H1 (cell line): Measurements from ENCODE around the gene GRIPAP1. TPM values are rescaled to one million over a fixed set of nuclear protein-coding genes. Genes with fewer than 3 reads are reported as not detected.

Experiments
- CTCF ChIA-PET: fragments of 300-600 bp; sonication (Branson Sonifier 250); formaldehyde crosslinking; loops from one replicate; lab custom pipeline; 2021; ENCODE audit not compliant: partially characterized antibody; lab: Charles Lee
- POLR2A ChIA-PET: fragments of 300-600 bp; sonication (Branson Sonifier 250); formaldehyde crosslinking; loops from one replicate; lab custom pipeline; 2021; ENCODE audit warnings: inconsistent platforms; ENCODE audit not compliant: partially characterized antibody; lab: Charles Lee
- DNase-seq, 2 experiments: peaks; one replicate each; pipeline versions ENCODE4 v3.0.0 to v3.0.0-alpha.2; 2010 to 2022; ENCODE audit warnings: low spot score in 2 of 2, low read depth in 1 of 2, mixed read lengths in 1 of 2
- FAIRE-seq: peaks from 2 replicates; lab custom pipeline; 2011; peaks lifted over from hg19 to GRCh38; lab: Jason Lieb, UNC
- H2AFZ ChIP-seq: 2 replicates; pipeline ENCODE4 v1.8.1; 2012; ENCODE audit warnings: low read length, inconsistent platforms
- H2AK5ac ChIP-seq: 2 replicates; pipeline ENCODE4 v1.6.1; 2013; ENCODE audit warnings: low read depth, low read length
- H2BK120ac ChIP-seq: replicated peaks from 2 replicates; pipeline ENCODE3; 2013; ENCODE audit warnings: low read depth, low read length, inconsistent platforms
- H2BK12ac ChIP-seq: 2 replicates; pipeline ENCODE4 v1.6.1; 2013; ENCODE audit warnings: low read depth, low read length
- H2BK15ac ChIP-seq: 2 replicates; pipeline ENCODE4 v1.6.1; 2013; ENCODE audit warnings: low read length
- H2BK20ac ChIP-seq: 2 replicates; pipeline ENCODE4 v1.6.1; 2013; ENCODE audit warnings: low read length
- H2BK5ac ChIP-seq: 2 replicates; pipeline ENCODE4 v1.6.1; 2013; ENCODE audit warnings: low read depth, low read length
- H3K14ac ChIP-seq: 2 replicates; pipeline ENCODE4 v1.6.1; 2013; ENCODE audit warnings: inconsistent platforms; ENCODE audit not compliant: insufficient read length
- H3K18ac ChIP-seq: 2 replicates; pipeline ENCODE4 v1.6.1; 2013; ENCODE audit warnings: low read length; ENCODE audit errors: extremely low read depth
- H3K23ac ChIP-seq: 2 replicates; pipeline ENCODE4 v1.6.1; 2013; ENCODE audit warnings: inconsistent platforms; ENCODE audit not compliant: insufficient read length
- H3K23me2 ChIP-seq: 2 replicates; pipeline ENCODE4 v1.6.1; 2013; ENCODE audit warnings: low read depth, low read length
- H3K27ac ChIP-seq: 2 replicates; pipeline ENCODE4 v1.6.1; 2011; ENCODE audit warnings: low read depth, low read length, inconsistent platforms
- H3K27me3 ChIP-seq, 4 experiments: replicated peaks in 1 of 4; 1 replicate in 1 of 4; 2 replicates in 3 of 4; pipeline versions ENCODE4 v1.6.1 to v1.8.1; 2011 to 2013; ENCODE audit warnings: low read length in 3 of 4, mild to moderate bottlenecking in 3 of 4, inconsistent platforms in 2 of 4, mixed read lengths in 2 of 4, moderate library complexity in 1 of 4; ENCODE audit not compliant: control insufficient read depth in 3 of 4, insufficient read depth in 3 of 4; ENCODE audit errors: extremely low read depth in 1 of 4
- H3K36me3 ChIP-seq, 4 experiments: 2 replicates each; pipeline versions ENCODE4 v1.6.1 to v1.8.1; 2011 to 2013; ENCODE audit warnings: mild to moderate bottlenecking in 4 of 4, low read length in 3 of 4, moderate library complexity in 2 of 4, control low read depth in 1 of 4, inconsistent platforms in 1 of 4; ENCODE audit not compliant: insufficient read depth in 4 of 4, control insufficient read depth in 2 of 4
- H3K4ac ChIP-seq: replicated peaks from 2 replicates; pipeline ENCODE3; 2013; ENCODE audit warnings: low read length, low read depth, mixed read lengths, inconsistent platforms; ENCODE audit not compliant: insufficient read length
- H3K4me1 ChIP-seq, 4 experiments: replicated peaks in 1 of 4; 1 replicate in 1 of 4; 2 replicates in 3 of 4; pipeline versions ENCODE4 v1.6.1 to v1.8.1; 2011 to 2013; ENCODE audit warnings: low read length in 3 of 4, inconsistent platforms in 2 of 4, mixed read lengths in 1 of 4; ENCODE audit not compliant: insufficient read depth in 4 of 4, control insufficient read depth in 3 of 4
- H3K4me2 ChIP-seq, 2 experiments: 2 replicates each; pipeline versions ENCODE4 v1.6.1 to v1.8.1; 2011 to 2013; ENCODE audit warnings: low read depth in 2 of 2, low read length in 2 of 2, control low read depth in 1 of 2, inconsistent platforms in 1 of 2, mild to moderate bottlenecking in 1 of 2; ENCODE audit not compliant: insufficient read depth in 1 of 2
- H3K4me3 ChIP-seq, 4 experiments: fragments of 200-600, 300-600 bp in 1 of 4; sonication (generic), shearing (Covaris generic), sonication (Bioruptor Twin) in 1 of 4; 2 replicates each; pipeline versions ENCODE4 v1.5.1 to v1.8.1; 2011 to 2016; ENCODE audit warnings: low read length in 4 of 4, low read depth in 3 of 4, control low read depth in 2 of 4, inconsistent platforms in 2 of 4, mild to moderate bottlenecking in 2 of 4, mixed read lengths in 1 of 4, moderate library complexity in 1 of 4; ENCODE audit not compliant: insufficient read depth in 2 of 4; ENCODE audit errors: extremely low read depth in 1 of 4
- H3K56ac ChIP-seq: replicated peaks from 2 replicates; pipeline ENCODE3; 2013; ENCODE audit warnings: low read depth, mild to moderate bottlenecking, mixed read lengths, low read length, inconsistent platforms; ENCODE audit not compliant: insufficient read length
- H3K79me1 ChIP-seq: 2 replicates; pipeline ENCODE4 v1.6.1; 2013; ENCODE audit warnings: low read depth, low read length, control low read depth
- H3K79me2 ChIP-seq, 2 experiments: 2 replicates each; pipeline versions ENCODE4 v1.6.1 to v1.8.1; 2012 to 2013; ENCODE audit warnings: low read length in 2 of 2, mild to moderate bottlenecking in 2 of 2, inconsistent platforms in 1 of 2; ENCODE audit not compliant: insufficient read depth in 2 of 2, control insufficient read depth in 1 of 2
- H3K9ac ChIP-seq, 4 experiments: replicated peaks in 1 of 4; 1 replicate in 1 of 4; 2 replicates in 3 of 4; pipeline versions ENCODE4 v1.6.1 to v1.8.1; 2011 to 2013; ENCODE audit warnings: low read depth in 3 of 4, low read length in 3 of 4, control low read depth in 2 of 4, mild to moderate bottlenecking in 2 of 4, moderate library complexity in 2 of 4, inconsistent platforms in 1 of 4; ENCODE audit errors: extremely low read depth in 1 of 4
- H3K9me3 ChIP-seq, 2 experiments: 2 replicates each; pipeline versions ENCODE4 v1.6.1 to v1.8.1; 2012 to 2013; ENCODE audit warnings: mild to moderate bottlenecking in 2 of 2, moderate library complexity in 2 of 2, control low read depth in 1 of 2, inconsistent platforms in 1 of 2, low read depth in 1 of 2, low read length in 1 of 2, mixed read lengths in 1 of 2; ENCODE audit not compliant: insufficient read depth in 2 of 2
- H4K20me1 ChIP-seq, 2 experiments: replicated peaks in 1 of 2; 2 replicates each; pipeline versions ENCODE3 to v1.8.1; 2011 to 2013; ENCODE audit warnings: inconsistent platforms in 2 of 2, low read length in 2 of 2, mild to moderate bottlenecking in 1 of 2; ENCODE audit not compliant: insufficient read depth in 2 of 2, control insufficient read depth in 1 of 2
- H4K5ac ChIP-seq: 2 replicates; pipeline ENCODE4 v1.6.1; 2013; ENCODE audit warnings: low read length, low read depth, mixed read lengths, inconsistent platforms; ENCODE audit not compliant: insufficient read length
- H4K8ac ChIP-seq: 2 replicates; pipeline ENCODE4 v1.8.0; 2013; ENCODE audit warnings: mild to moderate bottlenecking, moderate library complexity, low read length, inconsistent platforms; ENCODE audit not compliant: insufficient read depth; ENCODE audit errors: extremely low read depth
- H4K91ac ChIP-seq: replicated peaks from 2 replicates; pipeline ENCODE3; 2013; ENCODE audit warnings: low read length, mixed read lengths, inconsistent platforms; ENCODE audit not compliant: insufficient read length
- CHD2 ChIP-seq: IDR thresholded peaks from 2 replicates; pipeline ENCODE4 v1.6.1; 2012; ENCODE audit warnings: low read length, improper control_type of control experiment
- HDAC2 ChIP-seq, 2 experiments: fragments of 300-600 bp in 1 of 2; sonication (generic) in 1 of 2; IDR thresholded peaks; 2 replicates each; pipeline ENCODE4 v1.6.1; 2011 to 2012; ENCODE audit warnings: low read depth in 2 of 2, low read length in 2 of 2, mild to moderate bottlenecking in 2 of 2, moderate library complexity in 2 of 2, borderline replicate concordance in 1 of 2, inconsistent platforms in 1 of 2
- KDM5A ChIP-seq: fragments of 200-600 bp; IDR thresholded peaks from 2 replicates; pipeline ENCODE4 v1.7.1; 2012; ENCODE audit warnings: mild to moderate bottlenecking, low read length, inconsistent platforms, mixed read lengths
- NANOG ChIP-seq: IDR thresholded peaks from 2 replicates; pipeline ENCODE4 v1.6.1; 2011; ENCODE audit warnings: low read length, low read depth, mild to moderate bottlenecking, inconsistent platforms; ENCODE audit not compliant: insufficient read depth, poor library complexity, severe bottlenecking
- RXRA ChIP-seq: IDR thresholded peaks from 2 replicates; pipeline ENCODE4 v1.6.1; 2011; ENCODE audit warnings: low read depth, mild to moderate bottlenecking, low read length, moderate library complexity; ENCODE audit not compliant: insufficient read depth
- SIN3A ChIP-seq, 2 experiments: IDR thresholded peaks in 1 of 2; conservative IDR thresholded peaks in 1 of 2; 2 replicates each; pipeline ENCODE4 v1.6.1; 2011 to 2012; ENCODE audit warnings: low read length in 2 of 2, improper control_type of control experiment in 1 of 2, low read depth in 1 of 2, mild to moderate bottlenecking in 1 of 2
- SRF ChIP-seq: IDR thresholded peaks from 2 replicates; pipeline ENCODE4 v1.6.1; 2011; ENCODE audit warnings: mild to moderate bottlenecking, low read depth, low read length, moderate library complexity
- WGBS, 2 experiments: shearing (Covaris generic) in 1 of 2; methylation state at CpG; one replicate each; pipeline versions ENCODE4 v1.1.6 to v1.1.7; 2013 to 2015; ENCODE audit warnings: low lambda C conversion rate in 2 of 2, mixed read lengths in 2 of 2, inconsistent platforms in 1 of 2, low coverage in 1 of 2, missing lambda C conversion rate in 1 of 2; ENCODE audit not compliant: insufficient replicate concordance in 2 of 2, insufficient coverage in 1 of 2, insufficient read length in 1 of 2; ENCODE audit errors: extremely low coverage in 1 of 2, missing lambda C conversion rate in 1 of 2; 5-methylcytosine and 5-hydroxymethylcytosine counted together
- polyA plus RNA-seq, 7 experiments: library from polyadenylated mRNA; depleted of rRNA in 3 of 7; stranded (reverse) in 5 of 7; unstranded in 2 of 7; fragments of >200 nt in 5 of 7; fragments of 200-250 nt in 2 of 7; gene quantifications; 1 replicate in 5 of 7; 2 replicates in 1 of 7; 4 replicates in 1 of 7; pipeline versions ENCODE4 v1.2.1 to v1.2.3, GENCODE V29; 2011 to 2013; ENCODE audit warnings: missing spikeins in 2 of 7, mixed read lengths in 2 of 7
- total RNA-seq: library from RNA; stranded (reverse); fragmentation: NEBNext Ultra II Directional; extraction: Animal tissue kit (Norgen Biotek cat#: 25700); gene quantifications from 2 replicates; pipeline ENCODE4 v1.2.1, GENCODE V29; 2021
- TF ChIP-seq, protein P1 (sequence below): IDR thresholded peaks from 2 replicates; pipeline ENCODE4 v1.6.1; 2011; ENCODE audit warnings: low read length, improper control_type of control experiment
- TF ChIP-seq, protein P2 (sequence below): IDR thresholded peaks from 2 replicates; pipeline ENCODE4 v1.6.1; 2012; ENCODE audit warnings: inconsistent platforms

Gene GRIPAP1
- total and polyA plus RNA-seq, 2 of the 8 experiments (the other 6 are each of a cell fraction or from before 2014, with no cell fraction given): 21.6 to 55.9 TPM

DNA sequence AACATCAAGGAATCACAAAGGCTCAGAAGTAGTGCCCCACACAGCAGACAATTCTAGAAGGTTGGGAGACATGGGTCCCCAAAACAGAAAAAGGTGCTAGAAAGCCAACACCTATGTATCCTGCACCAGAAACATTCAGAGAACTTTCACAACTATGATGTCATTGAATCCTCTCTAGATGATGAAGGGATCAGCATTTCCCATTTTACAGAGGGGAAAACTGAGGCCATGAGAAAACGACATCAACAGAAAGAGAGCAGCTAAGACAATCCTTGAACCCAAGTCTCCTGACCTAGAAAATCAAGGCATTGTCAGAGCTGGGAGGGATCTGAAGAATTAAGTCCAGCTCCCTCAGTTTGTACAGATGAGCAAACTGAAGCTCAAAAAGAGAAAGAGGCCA lies 33.7 kb downstream of the GRIPAP1 start:
- H3K9ac ChIP-seq: no peak overlapping the region
- H2BK15ac ChIP-seq: no peak overlapping the region
- DNase-seq (no peak), FAIRE-seq (no peak)
- no peak overlapping the region for H4K8ac ChIP-seq
- TF ChIP-seq KDM5A (no peak), HDAC2 (IDR thresholded peaks at IDR 0.05; ENCODE audit: borderline replicate concordance in 1 of 2, low read depth in 2 of 2, low read length in 2 of 2) (no peak), SIN3A (conservative IDR thresholded peaks at IDR 0.05 in 1 of 2, IDR thresholded peaks at IDR 0.05 in 1 of 2; ENCODE audit: low read depth in 1 of 2, low read length in 2 of 2) (no peak), SRF (no peak), RXRA (no peak), CHD2 (no peak), NANOG (no peak)
- TF ChIP-seq, protein P1, sequence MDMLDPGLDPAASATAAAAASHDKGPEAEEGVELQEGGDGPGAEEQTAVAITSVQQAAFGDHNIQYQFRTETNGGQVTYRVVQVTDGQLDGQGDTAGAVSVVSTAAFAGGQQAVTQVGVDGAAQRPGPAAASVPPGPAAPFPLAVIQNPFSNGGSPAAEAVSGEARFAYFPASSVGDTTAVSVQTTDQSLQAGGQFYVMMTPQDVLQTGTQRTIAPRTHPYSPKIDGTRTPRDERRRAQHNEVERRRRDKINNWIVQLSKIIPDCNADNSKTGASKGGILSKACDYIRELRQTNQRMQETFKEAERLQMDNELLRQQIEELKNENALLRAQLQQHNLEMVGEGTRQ: no peak
- TF ChIP-seq, protein P2, sequence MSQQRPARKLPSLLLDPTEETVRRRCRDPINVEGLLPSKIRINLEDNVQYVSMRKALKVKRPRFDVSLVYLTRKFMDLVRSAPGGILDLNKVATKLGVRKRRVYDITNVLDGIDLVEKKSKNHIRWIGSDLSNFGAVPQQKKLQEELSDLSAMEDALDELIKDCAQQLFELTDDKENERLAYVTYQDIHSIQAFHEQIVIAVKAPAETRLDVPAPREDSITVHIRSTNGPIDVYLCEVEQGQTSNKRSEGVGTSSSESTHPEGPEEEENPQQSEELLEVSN: no peak
- H3K79me1 ChIP-seq: no peaks in the 10 kb centered on the region
- H3K23ac ChIP-seq: no peak overlapping the region
- no peak overlapping the region for H2BK12ac ChIP-seq
- no peak overlapping the region for H3K56ac ChIP-seq
- no peak overlapping the region for H3K27ac ChIP-seq
- no peak overlapping the region for H3K4ac ChIP-seq
- H2BK20ac ChIP-seq: no peak overlapping the region
- H3K79me2 ChIP-seq: no peaks in the 10 kb centered on the region; a peak in 1 of 4 replicates
- no peak overlapping the region for H2BK120ac ChIP-seq
- POLR2A ChIA-PET: interaction anchor here (9.0 kb wide), 1 partner anchor 11 kb away, joined by 70 read pairs; the partner anchor contains the start of gene OTUD5
- peaks cover 1 to 2% of the 10 kb centered on the region in 2 experiments for H4K20me1 ChIP-seq
- H3K18ac ChIP-seq: no peak overlapping the region
- peaks cover 0 to 3% (median 0%) of the 10 kb centered on the region in 4 experiments; a peak in 1 of 7 replicates for H3K4me1 ChIP-seq
- H2AFZ ChIP-seq: no peak overlapping the region
- no peak overlapping the region for H3K14ac ChIP-seq
- CTCF ChIA-PET: no interaction called here
- peaks cover 4% of the 10 kb centered on the region; the same call in 1 of the 2 replicates for H3K23me2 ChIP-seq
- no peaks in the 10 kb centered on the region for H3K27me3 ChIP-seq
- H4K5ac ChIP-seq: no peak overlapping the region
- H3K4me3 ChIP-seq: no peak overlapping the region
- WGBS, 2 experiments: 90% methylated on average over 1 of the region's 1 CpG; no CpG with 5 or more reads in 1 of the 2 experiments
- no peak overlapping the region for H2AK5ac ChIP-seq
- no peak overlapping the region for H4K91ac ChIP-seq
- peaks cover 0 to 4% (median 0%) of the 10 kb centered on the region in 4 experiments; a peak in 4 of 8 replicates for H3K36me3 ChIP-seq
- no peaks in the 10 kb centered on the region for H3K9me3 ChIP-seq
- H3K4me2 ChIP-seq: no peak overlapping the region
- no peak overlapping the region for H2BK5ac ChIP-seq
